Epithelial cell of esophagus (primary cell): ENCODE data around the gene MYH15.

Source experiments
- DNase-seq: peaks from one replicate; pipeline ENCODE4 v3.0.0; 2010; ENCODE audit warnings: low read depth
- H3K4me3 ChIP-seq: 2 replicates; pipeline ENCODE4 v1.5.1; 2011; ENCODE audit warnings: mild to moderate bottlenecking, low read length, control low read depth
- TF ChIP-seq, protein P1 (sequence below): IDR thresholded peaks from 2 replicates; pipeline ENCODE4 v1.5.1; 2011; ENCODE audit warnings: low read depth, mild to moderate bottlenecking, low read length, control low read depth, inconsistent platforms; ENCODE audit not compliant: insufficient read depth; ENCODE audit errors: missing control alignments

MYH15 gene

DNA sequence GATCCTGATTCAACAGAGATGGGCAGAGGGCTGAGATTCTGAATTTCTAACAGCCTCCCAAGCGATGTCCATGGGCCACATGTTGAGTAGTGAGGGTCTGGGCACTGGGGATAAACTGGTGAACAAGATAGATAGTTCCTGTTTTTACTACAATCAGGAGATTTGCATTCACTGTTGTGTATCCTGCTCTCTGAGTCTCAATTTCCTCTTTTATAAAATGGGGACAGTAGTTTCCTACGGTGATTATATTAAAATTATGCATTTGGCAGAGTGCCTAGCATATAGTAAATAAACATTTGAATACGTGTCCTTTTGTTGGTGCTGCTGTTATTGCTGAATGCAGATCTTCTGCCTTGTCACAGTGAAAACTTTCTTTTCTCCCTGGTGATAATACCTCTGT is 102.5 kb downstream of the MYH15 start:
- H3K4me3 ChIP-seq: no peak overlapping the region
- no peak for DNase-seq
- TF ChIP-seq, protein P1, sequence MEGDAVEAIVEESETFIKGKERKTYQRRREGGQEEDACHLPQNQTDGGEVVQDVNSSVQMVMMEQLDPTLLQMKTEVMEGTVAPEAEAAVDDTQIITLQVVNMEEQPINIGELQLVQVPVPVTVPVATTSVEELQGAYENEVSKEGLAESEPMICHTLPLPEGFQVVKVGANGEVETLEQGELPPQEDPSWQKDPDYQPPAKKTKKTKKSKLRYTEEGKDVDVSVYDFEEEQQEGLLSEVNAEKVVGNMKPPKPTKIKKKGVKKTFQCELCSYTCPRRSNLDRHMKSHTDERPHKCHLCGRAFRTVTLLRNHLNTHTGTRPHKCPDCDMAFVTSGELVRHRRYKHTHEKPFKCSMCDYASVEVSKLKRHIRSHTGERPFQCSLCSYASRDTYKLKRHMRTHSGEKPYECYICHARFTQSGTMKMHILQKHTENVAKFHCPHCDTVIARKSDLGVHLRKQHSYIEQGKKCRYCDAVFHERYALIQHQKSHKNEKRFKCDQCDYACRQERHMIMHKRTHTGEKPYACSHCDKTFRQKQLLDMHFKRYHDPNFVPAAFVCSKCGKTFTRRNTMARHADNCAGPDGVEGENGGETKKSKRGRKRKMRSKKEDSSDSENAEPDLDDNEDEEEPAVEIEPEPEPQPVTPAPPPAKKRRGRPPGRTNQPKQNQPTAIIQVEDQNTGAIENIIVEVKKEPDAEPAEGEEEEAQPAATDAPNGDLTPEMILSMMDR: no peak

DNA sequence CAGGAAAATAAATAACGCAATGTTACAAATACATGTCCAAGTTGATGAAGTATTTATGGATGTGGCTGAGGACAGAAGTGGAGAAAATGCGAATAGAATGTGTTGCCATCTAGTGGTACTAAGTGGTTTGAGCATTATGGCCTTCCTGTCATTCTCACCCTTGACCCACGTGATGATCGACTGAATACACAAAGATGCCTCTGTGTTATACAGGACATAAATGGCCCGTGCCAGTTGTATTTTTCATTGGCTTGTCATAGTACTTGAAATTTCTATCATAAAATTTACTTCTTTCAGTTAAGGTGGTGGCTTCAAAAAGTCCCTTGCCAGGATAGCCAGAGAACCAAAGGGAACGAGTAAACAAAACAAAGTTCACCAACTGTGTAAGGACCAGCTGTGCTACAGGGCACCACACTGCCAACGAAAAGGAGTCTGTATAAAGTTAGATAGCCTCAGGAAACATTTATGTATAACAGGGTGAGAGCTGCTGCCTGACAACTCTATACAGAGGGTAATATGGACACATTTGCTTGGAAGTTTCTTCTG is 103.7 kb downstream of the MYH15 start:
- H3K4me3 ChIP-seq: no peak overlapping the region
- TF ChIP-seq, protein P1: peak; percentile 87
- peak; percentile 77 for DNase-seq

DNA sequence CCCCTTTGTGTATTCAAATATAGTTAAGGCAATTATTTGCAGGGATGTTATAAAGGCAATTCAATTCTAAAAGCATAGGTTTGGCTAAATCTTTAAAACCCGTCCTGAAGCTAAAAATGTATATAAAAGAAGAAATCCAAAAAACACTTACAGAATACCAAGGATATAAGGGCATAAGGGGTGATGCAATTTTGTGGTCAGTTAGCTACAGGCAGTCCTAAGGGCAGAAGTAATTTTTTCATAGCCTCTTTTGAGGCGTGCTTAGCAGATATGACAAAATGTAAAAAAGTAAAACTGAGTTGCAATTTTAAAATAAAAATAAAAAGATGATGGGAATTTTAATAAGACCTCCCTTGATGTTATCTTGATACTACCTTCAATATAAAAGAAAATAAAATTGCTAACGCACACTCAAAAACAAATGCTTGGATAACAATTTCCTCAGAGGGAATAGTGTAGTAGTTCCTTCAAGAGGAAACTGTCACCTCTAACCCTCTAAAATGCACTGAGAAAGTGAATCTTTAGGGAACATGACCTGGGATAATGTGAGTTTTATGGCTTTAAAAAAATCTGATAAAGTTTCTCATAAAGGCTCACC is 104.2 kb downstream of the MYH15 start:
- TF ChIP-seq, protein P1: no peak
- no peak for DNase-seq
- H3K4me3 ChIP-seq: no peak overlapping the region

DNA sequence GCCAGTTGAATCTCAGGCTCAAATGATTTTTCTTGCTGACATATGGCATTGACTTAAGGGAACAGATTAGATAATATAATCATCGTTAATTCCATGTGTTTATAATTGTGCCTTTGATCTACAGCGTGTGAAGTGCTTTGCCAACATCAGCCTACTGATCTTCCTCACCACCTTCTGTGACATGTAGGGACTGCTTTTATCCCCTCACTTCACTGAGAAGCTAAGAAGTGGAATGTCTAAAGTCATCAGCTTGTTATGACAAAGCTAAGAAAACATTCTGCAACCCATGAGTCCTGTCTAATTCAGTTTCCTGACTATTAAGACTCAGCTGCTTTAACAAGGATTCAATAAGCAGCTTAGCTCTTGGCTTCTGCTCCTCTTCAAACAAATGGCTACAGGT is 106.0 kb downstream of the MYH15 start:
- TF ChIP-seq, protein P1: no peak
- no peak for DNase-seq
- H3K4me3 ChIP-seq: no peak overlapping the region

DNA sequence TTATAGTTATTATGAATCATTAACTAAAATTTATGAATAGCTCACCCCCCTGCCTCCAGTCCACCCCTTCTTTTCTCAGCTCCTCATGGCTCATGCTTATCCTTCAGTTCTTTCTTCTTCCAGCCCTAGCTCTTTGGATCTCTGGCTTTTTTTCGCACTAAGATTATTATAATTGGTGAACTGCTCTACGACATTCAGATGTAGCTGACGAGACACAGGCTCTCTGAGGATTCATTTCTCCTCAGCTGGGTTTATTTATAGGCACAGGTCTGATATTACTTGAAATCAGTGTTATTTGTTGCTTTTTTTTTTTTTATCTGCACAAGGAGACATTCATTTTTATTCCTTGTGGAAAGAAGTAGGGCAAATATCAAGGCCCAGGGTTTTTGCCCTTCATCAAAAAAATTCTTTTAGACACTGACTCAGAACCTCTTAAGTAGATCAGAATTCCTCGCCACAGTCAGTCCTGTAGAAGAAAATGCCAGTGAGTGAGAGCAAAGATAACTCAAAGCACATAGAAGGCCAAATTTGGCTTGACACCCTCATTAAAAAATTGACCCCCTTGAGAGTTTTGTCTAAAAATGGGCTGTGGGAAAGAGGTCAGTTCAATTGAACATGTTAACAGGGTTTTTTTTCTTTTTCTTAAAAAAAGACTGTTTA is 106.6 kb downstream of the MYH15 start:
- TF ChIP-seq, protein P1: no peak
- H3K4me3 ChIP-seq: no peak overlapping the region
- no peak for DNase-seq

DNA sequence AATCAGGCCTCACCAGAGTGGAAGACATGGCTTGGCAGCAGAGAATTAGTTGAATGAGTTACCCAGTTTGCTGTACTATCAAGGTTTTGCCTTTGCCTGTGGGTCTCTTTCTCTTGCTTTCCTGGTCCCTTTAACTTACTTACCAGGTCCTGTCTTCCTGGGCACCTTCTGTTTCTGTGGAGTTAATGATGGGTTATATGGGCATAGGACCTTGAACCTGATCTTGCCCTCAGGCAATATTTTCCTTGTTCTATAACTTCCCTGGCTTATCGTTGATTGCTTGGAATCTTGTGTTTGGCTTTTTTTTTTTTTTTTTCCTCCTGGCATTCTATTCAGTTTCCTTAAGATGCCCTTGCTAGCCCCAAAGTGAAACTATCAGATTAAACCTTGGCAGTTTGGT is 107.2 kb downstream of the MYH15 start:
- DNase-seq: no peak
- TF ChIP-seq, protein P1: no peak
- no peak overlapping the region for H3K4me3 ChIP-seq
